Hematopoietic multipotent progenitor cell treated with erythropoietin and hydrocortisone succinate and interleukin-3 and kit ligand, for 8 days (in vitro differentiated cells): Measurements from ENCODE around the gene PDZRN3.

Experiments used
- DNase-seq: peaks from one replicate; pipeline ENCODE4 v3.0.0-alpha.2; 2015

PDZRN3 gene

GRCh38 chr3:73448041-73448440 is 176.7 kb downstream of the PDZRN3 start:
- no peak for DNase-seq

GRCh38 chr3:73447111-73447510 is 177.6 kb downstream of the PDZRN3 start:
- DNase-seq: no peak

- DNase-seq: no peak
Observed at GRCh38 chr3:73446467-73447110, 178.2 kb downstream of the PDZRN3 start.

- no peak for DNase-seq
Observed at GRCh38 chr3:73442886-73443285, 181.9 kb downstream of the PDZRN3 start.

GRCh38 chr3:73442152-73442551 is 182.6 kb downstream of the PDZRN3 start:
- no peak for DNase-seq

- DNase-seq: no peak
Observed at GRCh38 chr3:73437828-73438227, 186.9 kb downstream of the PDZRN3 start.

GRCh38 chr3:73435055-73435454 is 189.7 kb downstream of the PDZRN3 start:
- DNase-seq: no peak

GRCh38 chr3:73433687-73434086 is 191.1 kb downstream of the PDZRN3 start:
- no peak for DNase-seq

- no peak for DNase-seq
Observed at GRCh38 chr3:73433079-73433478, 191.7 kb downstream of the PDZRN3 start.

- no peak for DNase-seq
Observed at GRCh38 chr3:73432706-73433032, 192.1 kb downstream of the PDZRN3 start.

- peak; percentile 65 for DNase-seq
Observed at GRCh38 chr3:73432023-73432705, 192.6 kb downstream of the PDZRN3 start.

- DNase-seq: no peak
Observed at GRCh38 chr3:73431183-73431900, 193.4 kb downstream of the PDZRN3 start.

GRCh38 chr3:73427048-73427706 is 197.6 kb downstream of the PDZRN3 start:
- no peak for DNase-seq

- DNase-seq: no peak
Observed at GRCh38 chr3:73426606-73427005, 198.1 kb downstream of the PDZRN3 start.

- no peak for DNase-seq
Observed at GRCh38 chr3:73423116-73423515, 201.6 kb downstream of the PDZRN3 start.

- no peak for DNase-seq
Observed at GRCh38 chr3:73422571-73422970, 202.2 kb downstream of the PDZRN3 start.

GRCh38 chr3:73419942-73420341 is 204.8 kb downstream of the PDZRN3 start:
- DNase-seq: no peak

- DNase-seq: no peak
Observed at GRCh38 chr3:73419179-73419803, 205.4 kb downstream of the PDZRN3 start.

GRCh38 chr3:73418681-73419080 is 206.1 kb downstream of the PDZRN3 start:
- no peak for DNase-seq

GRCh38 chr3:73415118-73415517 is 209.6 kb downstream of the PDZRN3 start:
- no peak for DNase-seq

GRCh38 chr3:73413619-73414018 is 211.1 kb downstream of the PDZRN3 start:
- no peak for DNase-seq

GRCh38 chr3:73411993-73412392 is 212.7 kb downstream of the PDZRN3 start:
- DNase-seq: no peak

- no peak for DNase-seq
Observed at GRCh38 chr3:73411545-73411944, 213.2 kb downstream of the PDZRN3 start.
